Erythroblast (primary cell): Measurements from ENCODE around the gene RASA3.

Experiments used
- GATA1 ChIP-seq: IDR thresholded peaks from 2 replicates; pipeline ENCODE4 v1.6.1; 2011; ENCODE audit warnings: low read depth, mild to moderate bottlenecking, control low read depth, low read length, moderate library complexity
- POLR2A ChIP-seq: IDR thresholded peaks from 2 replicates; pipeline ENCODE4 v1.6.1; 2011; ENCODE audit warnings: mild to moderate bottlenecking, low read length

DNA sequence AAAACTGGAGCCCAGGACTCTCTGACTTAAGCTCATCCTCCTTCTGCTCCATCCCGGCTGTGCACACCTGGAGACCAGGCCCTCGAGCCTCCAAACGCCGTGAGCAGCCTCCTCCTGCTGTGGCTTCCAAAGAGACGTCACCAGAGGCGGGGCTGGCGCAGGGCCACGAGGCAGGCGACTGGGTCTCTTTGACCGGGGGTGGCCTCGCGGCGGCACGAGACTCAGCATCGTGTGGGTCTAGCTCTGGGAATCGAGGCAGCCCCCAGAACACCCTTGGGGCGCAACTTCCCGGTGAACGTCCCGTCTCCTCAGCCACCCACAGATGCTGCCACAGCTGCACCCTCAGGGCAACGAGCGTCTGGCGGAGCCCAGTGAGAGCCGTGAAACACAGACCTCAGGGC is 22.8 kb downstream of the RASA3 start:
- TF ChIP-seq POLR2A (no peak), GATA1 (no peak)
